Lung (tissue), 12 donors: ENCODE data around the gene HTR3B. TPM values are rescaled to one million over a fixed set of nuclear protein-coding genes. Genes with fewer than 3 reads are reported as not detected.

Experiments
- ATAC-seq: fragments of 200-7000 bp; cut with Tn5 transposase; one replicate; pipeline ENCODE4 v1.9.1; 2020; ENCODE audit warnings: moderate number of reproducible peaks; ENCODE audit not compliant: insufficient read depth, low FRiP score
- DNase-seq, 3 donors: peaks; one replicate each; pipeline ENCODE4 v3.0.0-alpha.2; 2013 to 2017
- H3K27ac ChIP-seq, 2 donors: one replicate each; pipeline ENCODE4 v1.5.1; 2013; ENCODE audit warnings: mild to moderate bottlenecking in 2 of 2, moderate library complexity in 2 of 2, control low read depth in 1 of 2, inconsistent platforms in 1 of 2, low read depth in 1 of 2, low read length in 1 of 2
- H3K27me3 ChIP-seq, 3 donors: one replicate each; pipeline ENCODE4 v1.5.1; 2013; ENCODE audit warnings: low read length in 2 of 3; ENCODE audit not compliant: control insufficient read depth in 3 of 3, insufficient read depth in 3 of 3
- H3K36me3 ChIP-seq, 4 donors: one replicate each; pipeline ENCODE4 v1.5.1; 2013; ENCODE audit warnings: low read length in 4 of 4, mild to moderate bottlenecking in 1 of 4, moderate library complexity in 1 of 4; ENCODE audit not compliant: control insufficient read depth in 4 of 4, insufficient read depth in 4 of 4
- H3K4me1 ChIP-seq, 5 donors: one replicate each; pipeline ENCODE4 v1.5.1; 2013; ENCODE audit warnings: low read length in 5 of 5, mild to moderate bottlenecking in 2 of 5, moderate library complexity in 1 of 5; ENCODE audit not compliant: control insufficient read depth in 5 of 5, insufficient read depth in 5 of 5
- H3K4me3 ChIP-seq: one replicate; pipeline ENCODE4 v1.5.1; 2013; ENCODE audit warnings: mild to moderate bottlenecking, control low read depth, moderate library complexity
- H3K9ac ChIP-seq, 2 donors: one replicate each; pipeline ENCODE4 v1.5.1; 2013; ENCODE audit warnings: low read length in 2 of 2, control low read depth in 1 of 2; ENCODE audit not compliant: insufficient read depth in 1 of 2
- H3K9me3 ChIP-seq, 4 donors: one replicate each; pipeline ENCODE4 v1.5.1; 2013; ENCODE audit warnings: low read length in 3 of 4, mild to moderate bottlenecking in 1 of 4, moderate library complexity in 1 of 4; ENCODE audit not compliant: control insufficient read depth in 4 of 4, insufficient read depth in 3 of 4
- CTCF ChIP-seq: IDR thresholded peaks from 2 replicates; pipeline ENCODE4 v1.5.1; 2012; ENCODE audit warnings: mild to moderate bottlenecking; ENCODE audit errors: control extremely low read depth, extremely low read depth
- WGBS, 2 donors: extraction: QIAGEN DNeasy Blood & Tissue Kit; methylation state at CpG; one replicate each; pipeline ENCODE4 v1.1.7; 2013; 5-methylcytosine and 5-hydroxymethylcytosine counted together
- polyA plus RNA-seq, 2 donors: library from polyadenylated mRNA; stranded (reverse); fragments of 200-250 nt; gene quantifications; one replicate each; pipeline ENCODE4 v1.2.1, GENCODE V29; 2013
- total RNA-seq, 2 donors: library from RNA; depleted of rRNA in 1 of 2; stranded (reverse); fragments of >200 nt in 1 of 2; gene quantifications; one replicate each; pipeline ENCODE4 v1.2.1, GENCODE V29; 2014 to 2021
- donor health status: control.
- donor health status: control.
- donor health status: Bipolar disorder and iron deficiency.
- donor health status: healthy.
- donor health status: DM: yes; HTN: yes; CAD: no.

The HTR3B gene
- total and polyA plus RNA-seq, 4 donors = 0.03 TPM; not detected in 3

- H3K9ac ChIP-seq = no peak overlapping the region
- H3K27ac ChIP-seq = no peak overlapping the region
- no peak for TF ChIP-seq CTCF
- peaks cover 0 to 18% (median 2%) of the 10 kb centered on the region in 3 donors for H3K27me3 ChIP-seq
- no peaks in the 10 kb centered on the region for H3K4me1 ChIP-seq
- ATAC-seq (no peak), DNase-seq (no peak)
- H3K9me3 ChIP-seq = peaks cover 0 to 3% (median 0%) of the 10 kb centered on the region in 4 donors
- H3K36me3 ChIP-seq = no peaks in the 10 kb centered on the region
- no peak overlapping the region for H3K4me3 ChIP-seq
Observed at GRCh38 chr11:113982306-113982705, 77.7 kb downstream of the HTR3B start.

- H3K4me1 ChIP-seq = no peaks in the 10 kb centered on the region
- no peak for ATAC-seq
- WGBS, 2 donors = 69 to 88% methylated on average over 6 of the region's 6 CpGs
Observed at GRCh38 chr11:113984781-113985180, 80.2 kb downstream of the HTR3B start.

GRCh38 chr11:113985906-113986305 is 81.3 kb downstream of the HTR3B start:
- 83 to 91% methylated on average over 4 of the region's 4 CpGs for WGBS, 2 donors
- TF ChIP-seq CTCF = no peak
- H3K9me3 ChIP-seq = peaks cover 0 to 5% (median 0%) of the 10 kb centered on the region in 4 donors
- H3K36me3 ChIP-seq = no peaks in the 10 kb centered on the region
- peaks cover 0 to 15% (median 0%) of the 10 kb centered on the region in 3 donors for H3K27me3 ChIP-seq
- no peak overlapping the region for H3K9ac ChIP-seq
- no peak overlapping the region for H3K4me3 ChIP-seq
- H3K27ac ChIP-seq = no peak overlapping the region
- ATAC-seq (no peak), DNase-seq (no peak)
- no peaks in the 10 kb centered on the region for H3K4me1 ChIP-seq

More at GRCh38 chr11:113984781-113985180, 80.2 kb downstream of the HTR3B start:
- Histone ChIP-seq H3K9me3 (peaks cover 0 to 5% (median 0%) of the 10 kb centered on the region in 4 donors), H3K27ac (no peak overlapping the region), H3K36me3 (no peaks in the 10 kb centered on the region), H3K27me3 (peaks cover 0 to 18% (median 0%) of the 10 kb centered on the region in 3 donors), H3K4me3 (no peak overlapping the region), H3K9ac (no peak overlapping the region)
- DNase-seq = no peak
- no peak for TF ChIP-seq CTCF
